Measurements from ENCODE around the gene SLC6A16.

GRCh38 chr19:49357186-49357585 is 32.2 kb upstream of the SLC6A16 start:
- TF ChIP-seq EP300 (IDR thresholded peaks at IDR 0.05) (no peak), POLR2AphosphoS5 (IDR thresholded peaks at IDR 0.05) (no peak), CTCF (IDR thresholded peaks at IDR 0.05) (no peak)

Data from sigmoid colon (tissue), 4 donors.